GM12892 (cell line): Measurements from ENCODE around the gene C1orf115.

Source experiments
- POLR2A ChIP-seq: IDR thresholded peaks from 2 replicates; pipeline ENCODE4 v1.6.1; 2011; ENCODE audit warnings: low read depth, low read length, control low read depth
- POLR2AphosphoS5 ChIP-seq: IDR thresholded peaks from 2 replicates; pipeline ENCODE4 v1.6.1; 2011; ENCODE audit warnings: low read depth, low read length, control low read depth
- TAF1 ChIP-seq: IDR thresholded peaks from 2 replicates; pipeline ENCODE4 v1.6.1; 2011; ENCODE audit warnings: low read depth, mild to moderate bottlenecking, control low read depth, low read length, borderline replicate concordance

- TF ChIP-seq POLR2A: no peak
- no peak for TF ChIP-seq POLR2AphosphoS5
- TF ChIP-seq TAF1: no peak
These were observed 2.4 kb upstream of the C1orf115 start for GRCh38 chr1:220687809-220688208.
